HepG2 (cell line): Measurements from ENCODE around the gene TNFSF12. TPM values are rescaled to one million over a fixed set of nuclear protein-coding genes. Genes with fewer than 3 reads are reported as not detected.

Experiments
- ARHGAP35 ChIP-seq: sonication (generic); formaldehyde crosslinking; IDR thresholded peaks from 2 replicates; pipeline ENCODE4 v1.9.0; 2022; ENCODE audit warnings: mild to moderate bottlenecking, inconsistent platforms, moderate library complexity, missing genetic modification reagents, borderline replicate concordance
- ARID5B ChIP-seq: IDR thresholded peaks from 2 replicates; pipeline ENCODE4 v1.4.0; 2020; ENCODE audit warnings: mild to moderate bottlenecking, missing genetic modification reagents
- CCAR2 ChIP-seq: fragments of 200-400 bp; formaldehyde crosslinking; optimal IDR thresholded peaks from 2 replicates; pipeline ENCODE3; 2018; ENCODE audit warnings: low read depth, mild to moderate bottlenecking, low read length, moderate library complexity
- E2F5 ChIP-seq: sonication (generic); formaldehyde crosslinking; conservative IDR thresholded peaks from 2 replicates; pipeline ENCODE4 v1.4.0; 2020; ENCODE audit warnings: missing genetic modification reagents
- FOXC1 ChIP-seq: sonication (generic); formaldehyde crosslinking; IDR thresholded peaks from 2 replicates; pipeline ENCODE4 v1.8.0; 2022; ENCODE audit warnings: mild to moderate bottlenecking, missing genetic modification reagents, borderline replicate concordance
- MAX ChIP-seq: IDR thresholded peaks from 2 replicates; pipeline ENCODE4 v1.6.1; 2012; ENCODE audit warnings: inconsistent platforms
- NFAT5 ChIP-seq: sonication (generic); formaldehyde crosslinking; IDR thresholded peaks from 2 replicates; pipeline ENCODE4 v1.4.0; 2020; ENCODE audit warnings: missing genetic modification reagents
- NFYC ChIP-seq: IDR thresholded peaks from 2 replicates; pipeline ENCODE4 v1.6.1; 2016; ENCODE audit warnings: missing genetic modification reagents, missing compliant biosample characterization
- NR2C2 ChIP-seq: sonication (generic); formaldehyde crosslinking; IDR thresholded peaks from 2 replicates; pipeline ENCODE4 v1.4.0; 2020; ENCODE audit warnings: missing genetic modification reagents, mild to moderate bottlenecking, moderate library complexity, borderline replicate concordance
- NRL ChIP-seq: sonication (generic); formaldehyde crosslinking; IDR thresholded peaks from 2 replicates; pipeline ENCODE4 v1.5.0; 2020; ENCODE audit warnings: missing genetic modification reagents, mild to moderate bottlenecking, moderate library complexity, borderline replicate concordance
- PHF5A ChIP-seq: IDR thresholded peaks from one replicate; pipeline ENCODE4 v1.6.1; 2018; ENCODE audit warnings: low read depth, missing genetic modification reagents; ENCODE audit not compliant: unreplicated experiment
- SOX6 ChIP-seq, 2 experiments: fragments of 450-650 bp in 1 of 2; sonication (generic) in 1 of 2; formaldehyde crosslinking in 1 of 2; IDR thresholded peaks; 2 replicates each; pipeline versions ENCODE4 v1.4.0 to v1.6.1; 2017 to 2020; ENCODE audit warnings: antibody characterized with exemption in 1 of 2, mild to moderate bottlenecking in 1 of 2, missing genetic modification reagents in 1 of 2
- YY1 ChIP-seq: IDR thresholded peaks from 2 replicates; pipeline ENCODE4 v1.6.1; 2011; ENCODE audit warnings: low read length, low read depth, moderate library complexity, mild to moderate bottlenecking; ENCODE audit not compliant: insufficient read depth, insufficient replicate concordance
- ZNF124 ChIP-seq: sonication (generic); formaldehyde crosslinking; IDR thresholded peaks from 2 replicates; pipeline ENCODE4 v1.4.0; 2020; ENCODE audit warnings: missing genetic modification reagents
- ZNF562 ChIP-seq: sonication (generic); formaldehyde crosslinking; IDR thresholded peaks from 2 replicates; pipeline ENCODE4 v1.8.0; 2022; ENCODE audit warnings: missing genetic modification reagents, borderline replicate concordance
- ZNF567 ChIP-seq: sonication (generic); formaldehyde crosslinking; IDR thresholded peaks from 2 replicates; pipeline ENCODE4 v1.8.1; 2023; ENCODE audit warnings: mild to moderate bottlenecking, missing genetic modification reagents, borderline replicate concordance
- ZNF777 ChIP-seq: sonication (generic); formaldehyde crosslinking; IDR thresholded peaks from 2 replicates; pipeline ENCODE4 v1.4.0; 2020; ENCODE audit warnings: missing genetic modification reagents
- ZNF879 ChIP-seq: sonication (generic); formaldehyde crosslinking; IDR thresholded peaks from 2 replicates; pipeline ENCODE4 v1.8.1; 2023; ENCODE audit warnings: missing genetic modification reagents
- polyA plus RNA-seq, 8 experiments: library from polyadenylated mRNA; depleted of rRNA in 3 of 8; stranded (reverse) in 7 of 8; unstranded in 1 of 8; fragments of >200 nt; fragmentation: Illumina TruSeq in 4 of 8; extraction: Trizol in 4 of 8; gene quantifications; 2 replicates each; pipeline versions ENCODE4 v1.2.1 to v1.2.3, GENCODE V29; 2011 to 2016; ENCODE audit warnings: low read depth in 4 of 8, missing spikeins in 1 of 8, mixed read lengths in 1 of 8; ENCODE audit not compliant: insufficient read depth in 1 of 8
- total RNA-seq, 5 experiments: library from RNA; depleted of rRNA; stranded (reverse); fragments of >200 nt; fragmentation: Illumina TruSeq; extraction: Trizol; gene quantifications; 2 replicates each; pipeline ENCODE4 v1.2.3, GENCODE V29; 2016; ENCODE audit warnings: low read depth in 1 of 5

The TNFSF12 gene
- total and polyA plus RNA-seq, 2 of the 13 experiments (the other 11 are each of a cell fraction or from before 2014, with no cell fraction given) = 0.93 to 7.2 TPM

- no peak for TF ChIP-seq ARID5B (CRISPR knock-in tag)
- TF ChIP-seq MAX = peak; percentile 55; the same call in 1 of the 2 replicates
- TF ChIP-seq NFYC = peak; percentile 46
- no peak for TF ChIP-seq ZNF879
- peak; percentile 41; the same call in 1 of the 2 replicates for TF ChIP-seq NRL
- TF ChIP-seq ZNF124 = no peak
- TF ChIP-seq CCAR2 = no peak
- no peak for TF ChIP-seq ZNF567 (CRISPR knock-in tag)
- TF ChIP-seq NFAT5 (CRISPR knock-in tag) = no peak
- no peak for TF ChIP-seq ZNF562 (CRISPR knock-in tag)
- peak; percentile 45; the same call in 1 of the 2 replicates for TF ChIP-seq NR2C2
- TF ChIP-seq FOXC1 (CRISPR knock-in tag) = peak; percentile 8; the same call in 1 of the 2 replicates
- TF ChIP-seq SOX6 (IDR thresholded peaks at IDR 0.05) = no peak
- no peak for TF ChIP-seq SOX6 (CRISPR knock-in tag; IDR thresholded peaks at IDR 0.05)
- peak; percentile 68 for TF ChIP-seq YY1
- TF ChIP-seq E2F5 (CRISPR knock-in tag) = no peak
- TF ChIP-seq ARHGAP35 = no peak
- peak; percentile 45; the same call in 1 of the 2 replicates for TF ChIP-seq ZNF777 (CRISPR knock-in tag)
- TF ChIP-seq PHF5A (CRISPR knock-in tag) = peak; percentile 6
Measured at GRCh38 chr17:7561589-7562207, 12.8 kb downstream of the TNFSF12 start, which contains the start of gene SENP3 (continued).
